Measurements from ENCODE around the gene CEP89.
A peak's percentile ranks its signal among the peaks of the same experiment; 100 is the strongest.
"Not testable (repeated sequence)": the region's sequence is repeated elsewhere in the genome, so short reads cannot be mapped to it uniquely, and the experiment has no call there.

Gene CEP89

GRCh38 chr19:32995966-32996365 lies 24.2 kb upstream of the CEP89 start:
- H3K36me3 ChIP-seq (ENCODE audit: insufficient read depth, low read length); H3K27ac ChIP-seq (ENCODE audit: low read depth, low read length): not testable (repeated sequence)

GRCh38 chr19:32988724-32989123 lies 17.0 kb upstream of the CEP89 start:
- no peak overlapping the region for H3K4me3 ChIP-seq (ENCODE audit: low read depth in 1 of 2, low read length in 2 of 2)
- no peaks in the 10 kb centered on the region for H3K27me3 ChIP-seq (ENCODE audit: control insufficient read depth in 1 of 2, insufficient read depth in 2 of 2, low read length in 2 of 2)
- H3K4me1 ChIP-seq (ENCODE audit: insufficient read depth, low read length): no peaks in the 10 kb centered on the region
- no peaks in the 10 kb centered on the region for H3K36me3 ChIP-seq (ENCODE audit: insufficient read depth, low read length)
- no peak overlapping the region for H3K9ac ChIP-seq (ENCODE audit: low read length)
- H3K27ac ChIP-seq (ENCODE audit: low read depth, low read length): no peak overlapping the region
- no peaks in the 10 kb centered on the region for H3K9me3 ChIP-seq (ENCODE audit: low read length)

More at GRCh38 chr19:32995966-32996365, 24.2 kb upstream of the CEP89 start:
- not testable (repeated sequence) for H3K27me3 ChIP-seq (ENCODE audit: control insufficient read depth in 1 of 2, insufficient read depth in 2 of 2, low read length in 2 of 2); H3K9me3 ChIP-seq (ENCODE audit: low read length); H3K4me1 ChIP-seq (ENCODE audit: insufficient read depth, low read length); H3K9ac ChIP-seq (ENCODE audit: low read length); H3K4me3 ChIP-seq (ENCODE audit: low read depth in 1 of 2, low read length in 2 of 2)

DNA sequence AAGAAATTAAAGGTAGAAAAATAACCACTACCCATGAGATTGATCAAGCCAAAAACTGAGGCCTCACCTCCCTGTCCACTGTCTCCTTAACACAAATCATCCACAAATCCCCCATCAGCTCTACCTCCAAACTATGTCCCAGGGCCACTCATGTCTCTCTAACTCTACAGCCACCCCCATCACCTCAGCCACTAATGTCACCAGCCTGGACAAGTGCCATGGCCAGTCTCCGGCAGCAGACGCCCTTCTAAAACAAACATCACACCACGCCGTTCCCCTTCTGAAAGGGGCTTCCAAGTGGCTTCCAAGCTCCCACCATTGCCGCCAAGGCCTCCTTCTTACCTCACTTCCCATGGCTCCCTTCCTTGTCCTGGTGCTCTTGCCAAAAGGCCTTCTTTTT lies 16.5 kb upstream of the CEP89 start:
- not testable (repeated sequence) for H3K9me3 ChIP-seq (ENCODE audit: low read length); H3K36me3 ChIP-seq (ENCODE audit: insufficient read depth, low read length); H3K4me3 ChIP-seq (ENCODE audit: low read depth in 1 of 2, low read length in 2 of 2); H3K4me1 ChIP-seq (ENCODE audit: insufficient read depth, low read length); H3K27ac ChIP-seq (ENCODE audit: low read depth, low read length); H3K9ac ChIP-seq (ENCODE audit: low read length); H3K27me3 ChIP-seq (ENCODE audit: control insufficient read depth in 1 of 2, insufficient read depth in 2 of 2, low read length in 2 of 2)

DNA sequence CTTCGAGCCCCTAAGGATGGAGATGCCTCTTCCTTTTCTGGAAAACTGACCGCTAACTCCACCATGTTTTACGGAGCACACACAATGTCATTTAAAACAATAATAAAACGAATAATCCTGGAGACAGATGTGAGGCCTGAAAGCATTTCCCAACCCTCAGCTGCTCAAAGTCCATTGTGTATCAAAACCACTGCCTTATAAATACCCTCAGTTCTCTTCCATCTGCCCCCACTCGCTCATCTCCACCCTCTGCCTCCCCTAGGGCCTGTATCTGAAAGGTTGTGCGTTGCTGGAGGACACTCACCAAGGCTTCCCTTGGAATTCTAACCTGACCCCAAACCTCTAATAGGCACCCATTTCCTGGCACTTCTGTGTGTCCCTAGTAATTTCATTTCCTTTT lies 10.7 kb upstream of the CEP89 start:
- not testable (repeated sequence) for H3K4me3 ChIP-seq (ENCODE audit: low read depth in 1 of 2, low read length in 2 of 2); H3K9ac ChIP-seq (ENCODE audit: low read length); H3K4me1 ChIP-seq (ENCODE audit: insufficient read depth, low read length); H3K9me3 ChIP-seq (ENCODE audit: low read length); H3K36me3 ChIP-seq (ENCODE audit: insufficient read depth, low read length); H3K27ac ChIP-seq (ENCODE audit: low read depth, low read length); H3K27me3 ChIP-seq (ENCODE audit: control insufficient read depth in 1 of 2, insufficient read depth in 2 of 2, low read length in 2 of 2)

DNA sequence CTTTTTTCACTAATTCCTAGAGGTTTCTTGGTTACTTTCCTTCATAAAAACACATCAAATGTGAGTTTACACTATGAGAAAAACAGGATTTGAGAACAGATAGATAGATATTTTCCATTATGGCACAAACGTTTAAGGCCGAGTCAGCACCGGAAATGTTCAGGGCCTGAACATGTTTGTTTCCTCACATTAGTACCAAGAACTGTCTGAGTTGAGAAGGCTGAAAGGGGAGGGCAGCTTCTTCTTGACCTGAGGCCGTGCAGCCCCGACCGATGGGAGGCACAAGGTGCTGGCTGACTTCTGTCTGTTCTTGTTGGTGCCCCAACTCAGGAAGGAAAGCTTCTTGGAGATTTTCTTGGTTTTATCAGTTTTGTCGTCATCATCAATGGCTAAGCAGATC lies 8.0 kb upstream of the CEP89 start:
- not testable (repeated sequence) for H3K4me1 ChIP-seq (ENCODE audit: insufficient read depth, low read length); H3K4me3 ChIP-seq (ENCODE audit: low read depth in 1 of 2, low read length in 2 of 2); H3K27me3 ChIP-seq (ENCODE audit: control insufficient read depth in 1 of 2, insufficient read depth in 2 of 2, low read length in 2 of 2); H3K9ac ChIP-seq (ENCODE audit: low read length); H3K36me3 ChIP-seq (ENCODE audit: insufficient read depth, low read length); H3K9me3 ChIP-seq (ENCODE audit: low read length); H3K27ac ChIP-seq (ENCODE audit: low read depth, low read length)

- H3K4me1 ChIP-seq (ENCODE audit: insufficient read depth, low read length); H3K9ac ChIP-seq (ENCODE audit: low read length); H3K36me3 ChIP-seq (ENCODE audit: insufficient read depth, low read length); H3K4me3 ChIP-seq (ENCODE audit: low read depth in 1 of 2, low read length in 2 of 2); H3K27me3 ChIP-seq (ENCODE audit: control insufficient read depth in 1 of 2, insufficient read depth in 2 of 2, low read length in 2 of 2); H3K9me3 ChIP-seq (ENCODE audit: low read length); H3K27ac ChIP-seq (ENCODE audit: low read depth, low read length): not testable (repeated sequence)
Measured at GRCh38 chr19:32977813-32978212, 6.1 kb upstream of the CEP89 start.

GRCh38 chr19:32977280-32977679 lies 5.5 kb upstream of the CEP89 start:
- no peak overlapping the region for H3K9ac ChIP-seq (ENCODE audit: low read length)
- no peak overlapping the region for H3K4me3 ChIP-seq (ENCODE audit: low read depth in 1 of 2, low read length in 2 of 2)
- no peaks in the 10 kb centered on the region for H3K4me1 ChIP-seq (ENCODE audit: insufficient read depth, low read length)
- H3K27me3 ChIP-seq (ENCODE audit: control insufficient read depth in 1 of 2, insufficient read depth in 2 of 2, low read length in 2 of 2): no peaks in the 10 kb centered on the region
- H3K27ac ChIP-seq (ENCODE audit: low read depth, low read length): no peak overlapping the region
- H3K9me3 ChIP-seq (ENCODE audit: low read length): no peaks in the 10 kb centered on the region
- no peaks in the 10 kb centered on the region for H3K36me3 ChIP-seq (ENCODE audit: insufficient read depth, low read length)

- Histone ChIP-seq H3K9me3 (ENCODE audit: low read length) (no peaks in the 10 kb centered on the region), H3K4me3 (ENCODE audit: low read depth in 1 of 2, low read length in 2 of 2) (no peak overlapping the region), H3K4me1 (ENCODE audit: insufficient read depth, low read length) (no peaks in the 10 kb centered on the region), H3K36me3 (ENCODE audit: insufficient read depth, low read length) (no peaks in the 10 kb centered on the region), H3K27ac (ENCODE audit: low read depth, low read length) (no peak overlapping the region), H3K9ac (ENCODE audit: low read length) (no peak overlapping the region), H3K27me3 (ENCODE audit: control insufficient read depth in 1 of 2, insufficient read depth in 2 of 2, low read length in 2 of 2) (no peaks in the 10 kb centered on the region)
Measured at GRCh38 chr19:32976223-32976805, 4.6 kb upstream of the CEP89 start.

DNA sequence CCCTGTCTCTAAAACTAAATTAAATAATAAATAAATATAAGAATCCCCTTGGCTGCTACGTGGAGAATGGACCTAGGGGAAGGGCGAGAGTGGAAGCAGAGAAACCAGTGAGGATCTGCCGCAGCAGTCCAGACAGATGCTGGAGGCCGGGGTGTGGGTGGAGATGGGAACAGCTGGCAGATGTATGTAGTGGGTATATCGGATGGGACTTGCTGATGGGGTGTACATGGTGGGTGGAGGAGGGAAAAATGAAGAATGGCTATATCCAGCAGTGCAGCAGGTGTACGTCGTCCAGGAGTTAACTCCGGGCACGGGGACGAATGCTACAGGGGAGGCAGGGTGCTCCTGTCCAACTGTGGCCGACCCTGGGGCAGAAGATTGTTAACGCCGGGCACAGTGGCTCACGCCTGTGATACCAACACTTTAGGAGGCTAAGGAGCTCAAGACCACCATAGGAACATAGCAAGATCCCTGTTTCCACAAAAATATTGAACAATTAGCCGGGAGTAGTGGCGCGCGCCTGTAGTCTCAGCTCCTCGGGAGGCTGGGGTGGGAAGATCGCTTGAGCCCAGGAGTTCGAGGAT lies 654 bp downstream of the CEP89 start:
- Histone ChIP-seq H3K36me3 (ENCODE audit: insufficient read depth, low read length) (peaks cover 8% of the 10 kb centered on the region), H3K4me3 (ENCODE audit: low read depth in 1 of 2, low read length in 2 of 2) (peak overlapping the region; percentile 66 to 82), H3K9ac (ENCODE audit: low read length) (peak overlapping the region; percentile 44), H3K27ac (ENCODE audit: low read depth, low read length) (peak overlapping the region; percentile 17), H3K4me1 (ENCODE audit: insufficient read depth, low read length) (peaks cover 10% of the 10 kb centered on the region), H3K27me3 (ENCODE audit: control insufficient read depth in 1 of 2, insufficient read depth in 2 of 2, low read length in 2 of 2) (no peaks in the 10 kb centered on the region), H3K9me3 (ENCODE audit: low read length) (no peaks in the 10 kb centered on the region)

DNA sequence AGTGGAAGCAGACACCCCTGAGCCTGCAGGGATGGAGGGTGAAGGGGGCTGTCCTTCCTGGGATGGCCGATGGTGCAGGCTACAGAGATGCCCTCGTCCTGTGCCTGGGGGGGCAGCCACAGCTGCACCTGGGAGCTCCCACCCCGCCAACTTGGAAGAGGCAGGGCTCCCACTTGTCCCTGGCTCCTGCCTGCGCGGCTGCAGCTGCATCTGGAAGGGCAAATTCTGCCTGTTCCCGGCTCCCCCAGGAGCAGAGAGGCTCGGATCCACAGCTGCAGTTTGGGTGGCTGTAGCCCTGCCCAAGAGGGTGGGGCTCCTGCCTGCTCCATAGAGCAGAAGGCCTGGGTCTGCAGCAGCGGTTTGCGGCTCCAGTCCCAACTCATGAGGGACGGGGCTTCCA lies 2.2 kb downstream of the CEP89 start:
- H3K9ac ChIP-seq (ENCODE audit: low read length): no peak overlapping the region

DNA sequence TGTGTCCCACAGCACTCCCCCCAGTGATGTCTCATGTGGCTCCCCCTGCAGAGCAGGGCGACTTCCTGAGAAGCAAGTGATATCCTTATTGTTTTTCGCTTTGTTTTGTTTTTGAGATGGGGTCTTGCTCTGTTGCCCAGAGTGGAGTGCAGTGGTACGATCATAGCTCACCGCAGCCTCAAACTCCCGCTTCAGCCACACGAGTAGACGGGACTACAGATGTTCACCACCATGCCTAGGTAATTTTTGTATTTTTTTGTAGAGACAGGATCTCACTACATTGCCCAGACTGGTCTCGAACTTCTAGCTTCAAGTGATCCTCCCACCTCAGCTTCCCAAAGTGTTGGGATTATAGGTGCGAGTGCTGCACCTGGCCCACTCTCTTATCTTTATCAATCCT lies 5.0 kb downstream of the CEP89 start:
- H3K4me3 ChIP-seq (ENCODE audit: low read depth in 1 of 2, low read length in 2 of 2): no peak overlapping the region
- no peaks in the 10 kb centered on the region for H3K9me3 ChIP-seq (ENCODE audit: low read length)
- H3K27me3 ChIP-seq (ENCODE audit: control insufficient read depth in 1 of 2, insufficient read depth in 2 of 2, low read length in 2 of 2): no peaks in the 10 kb centered on the region
- no peak overlapping the region for H3K27ac ChIP-seq (ENCODE audit: low read depth, low read length)
- H3K36me3 ChIP-seq (ENCODE audit: insufficient read depth, low read length): peaks cover 34% of the 10 kb centered on the region
- no peak overlapping the region for H3K9ac ChIP-seq (ENCODE audit: low read length)
- peaks cover 10% of the 10 kb centered on the region for H3K4me1 ChIP-seq (ENCODE audit: insufficient read depth, low read length)

More for the DNA sequence above, 2.2 kb downstream of the CEP89 start:
- peaks cover 10% of the 10 kb centered on the region for H3K4me1 ChIP-seq (ENCODE audit: insufficient read depth, low read length)
- no peak overlapping the region for H3K4me3 ChIP-seq (ENCODE audit: low read depth in 1 of 2, low read length in 2 of 2)
- no peaks in the 10 kb centered on the region for H3K27me3 ChIP-seq (ENCODE audit: control insufficient read depth in 1 of 2, insufficient read depth in 2 of 2, low read length in 2 of 2)
- H3K27ac ChIP-seq (ENCODE audit: low read depth, low read length): no peak overlapping the region
- no peaks in the 10 kb centered on the region for H3K9me3 ChIP-seq (ENCODE audit: low read length)
- H3K36me3 ChIP-seq (ENCODE audit: insufficient read depth, low read length): peaks cover 15% of the 10 kb centered on the region

GRCh38 chr19:32945260-32945659 lies 26.5 kb downstream of the CEP89 start:
- Histone ChIP-seq H3K27ac (ENCODE audit: low read depth, low read length) (no peak overlapping the region), H3K9me3 (ENCODE audit: low read length) (no peaks in the 10 kb centered on the region), H3K4me1 (ENCODE audit: insufficient read depth, low read length) (no peaks in the 10 kb centered on the region), H3K9ac (ENCODE audit: low read length) (no peak overlapping the region), H3K36me3 (ENCODE audit: insufficient read depth, low read length) (peaks cover 30% of the 10 kb centered on the region), H3K27me3 (ENCODE audit: control insufficient read depth in 1 of 2, insufficient read depth in 2 of 2, low read length in 2 of 2) (no peaks in the 10 kb centered on the region), H3K4me3 (ENCODE audit: low read depth in 1 of 2, low read length in 2 of 2) (no peak overlapping the region)
